ENCODE results near the gene SPEM1.

- TF ChIP-seq CTCF (IDR thresholded peaks at IDR 0.05; ENCODE audit: insufficient read depth, low read depth, low read length), result no peak
- no peak for TF ChIP-seq EZH2 (IDR thresholded peaks at IDR 0.05; ENCODE audit: insufficient read depth, low read length)
Observed at GRCh38 chr17:7407082-7407481, 13.0 kb upstream of the SPEM1 start.

Measured in astrocyte (in vitro differentiated cells and primary cell).